Activated effector memory CD4-positive, alpha-beta T cell treated with anti-CD3 and anti-CD28 coated beads, Interleukin-2, amount 50 U/mL, for 16 hours (primary cell): ENCODE data around the gene ADARB2.

Source experiments
- DNase-seq: peaks from one replicate; pipeline ENCODE4 v3.0.0-alpha.2; 2020

ADARB2 gene

DNA sequence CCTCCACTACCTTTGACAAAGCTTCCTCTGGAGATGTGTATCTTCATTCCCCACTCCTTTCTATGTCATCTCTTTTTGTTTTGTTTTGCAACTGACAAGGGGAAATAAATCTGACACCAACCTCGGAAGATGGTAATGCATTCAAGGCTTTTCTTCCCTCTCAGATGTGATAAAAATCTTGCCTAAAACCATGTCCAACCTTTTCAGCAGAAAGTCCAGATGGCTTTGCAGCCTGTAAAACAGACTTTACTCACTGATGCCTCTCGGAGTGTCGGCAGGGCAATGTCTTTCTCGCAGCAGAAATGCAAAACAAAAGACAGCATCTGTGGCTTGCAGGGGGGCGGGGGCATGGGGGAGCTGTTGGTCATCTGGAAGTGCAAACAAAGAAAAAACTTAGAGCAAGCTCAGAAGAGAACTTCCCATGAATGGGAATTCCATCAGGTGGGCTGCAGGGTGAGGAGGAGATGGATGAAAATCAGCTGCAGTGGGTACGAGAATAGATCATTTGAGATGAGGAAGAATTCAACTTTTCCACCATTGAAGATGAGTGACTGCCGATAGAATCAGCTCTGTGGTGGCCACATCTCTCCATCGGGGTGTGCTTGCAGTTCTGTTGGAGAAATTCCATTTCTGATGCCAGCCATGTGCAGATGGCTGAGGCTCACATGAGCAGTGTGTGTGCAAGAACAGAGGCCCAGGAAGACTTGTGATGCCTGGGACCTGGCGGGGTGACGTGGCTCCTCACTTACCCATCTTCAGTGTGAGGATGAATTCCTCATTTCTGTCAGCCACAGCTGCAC, 443.5 kb downstream of the ADARB2 start:
- DNase-seq, result peak; percentile 13

DNA sequence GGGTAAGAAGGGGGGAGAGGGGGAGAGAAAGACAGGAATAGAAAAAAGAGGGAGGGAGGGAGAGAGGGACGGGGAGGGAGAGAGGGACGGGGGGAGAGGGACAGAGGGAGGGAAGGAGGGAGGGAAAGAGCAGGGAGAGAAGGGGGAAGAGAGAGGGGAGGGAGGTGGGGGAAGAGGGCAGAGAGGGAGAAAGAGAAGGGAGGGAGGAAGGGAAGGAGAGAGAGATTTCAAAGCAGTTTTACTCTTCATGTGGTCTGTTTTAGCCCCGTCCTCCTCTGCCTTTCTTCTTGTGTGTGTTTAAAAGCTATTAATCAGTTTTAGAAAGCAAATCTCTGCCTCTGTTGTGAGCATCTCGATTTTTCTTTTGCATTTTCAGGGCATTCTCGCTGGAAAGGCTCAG, 444.2 kb downstream of the ADARB2 start:
- DNase-seq, result no peak

DNA sequence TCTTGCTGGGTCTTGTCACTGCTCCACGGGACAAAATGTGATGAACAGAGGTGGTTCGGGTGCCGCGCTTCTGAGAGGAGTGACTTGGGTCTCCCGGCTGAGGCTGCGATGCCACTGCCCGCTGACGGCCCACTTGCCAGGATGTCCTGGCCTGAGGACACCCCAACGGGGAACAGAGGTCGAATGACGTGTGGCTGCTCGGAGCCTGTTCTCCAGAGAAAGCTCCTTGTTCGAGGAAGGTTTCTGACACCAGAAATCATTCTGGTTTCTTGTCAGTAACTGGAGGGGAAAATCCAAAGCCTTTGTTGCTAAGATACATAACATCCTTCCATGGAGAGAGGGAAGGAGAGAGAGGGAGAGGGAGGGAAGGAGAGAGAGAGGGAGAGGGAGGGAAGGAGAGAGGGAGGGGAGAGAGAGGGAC, 444.7 kb downstream of the ADARB2 start:
- DNase-seq, result no peak

DNA sequence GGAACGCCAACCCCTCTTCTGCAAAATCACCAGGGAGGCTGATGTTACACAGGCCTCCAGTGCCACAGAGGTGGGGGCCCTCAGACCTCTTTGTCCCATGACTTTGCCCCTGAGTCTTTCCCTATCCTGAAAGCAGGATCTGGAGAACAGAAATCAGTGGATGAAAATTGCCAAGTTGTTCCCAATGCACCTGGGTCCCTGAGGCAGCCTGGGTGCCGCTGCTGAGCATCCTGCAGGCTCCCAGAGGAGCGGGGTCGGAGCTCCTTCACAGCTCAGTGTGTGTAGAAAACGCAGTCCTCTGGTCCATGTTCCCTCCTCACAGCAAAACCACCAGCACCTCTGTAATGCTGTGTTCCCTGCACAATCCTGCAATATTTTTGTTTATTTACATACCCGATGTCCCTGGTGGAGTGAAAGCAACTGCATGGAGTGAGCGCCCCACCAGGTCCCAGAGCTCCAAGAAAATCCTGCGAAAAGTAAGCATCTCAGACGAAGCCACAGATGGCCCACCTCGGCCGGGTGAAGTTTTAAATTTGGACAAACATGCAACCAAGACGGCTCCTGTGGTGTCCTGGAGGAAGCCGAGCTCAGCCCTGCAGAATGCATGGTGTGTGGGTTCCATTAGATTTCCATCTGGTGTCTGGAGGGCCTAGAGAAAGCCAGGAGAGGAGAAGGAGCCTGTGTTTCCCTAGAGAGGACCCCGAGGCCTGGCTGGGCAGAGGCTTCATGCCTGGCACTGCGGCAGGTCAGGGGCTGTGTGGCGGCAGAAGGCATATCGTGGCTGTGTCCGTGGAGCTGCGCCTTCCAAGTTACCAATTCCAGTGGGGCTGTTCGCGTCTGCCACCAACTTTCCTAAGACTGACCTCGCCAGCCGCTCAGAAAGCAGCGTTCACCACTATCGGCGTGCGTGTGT, 445.9 kb downstream of the ADARB2 start:
- no peak for DNase-seq

DNA sequence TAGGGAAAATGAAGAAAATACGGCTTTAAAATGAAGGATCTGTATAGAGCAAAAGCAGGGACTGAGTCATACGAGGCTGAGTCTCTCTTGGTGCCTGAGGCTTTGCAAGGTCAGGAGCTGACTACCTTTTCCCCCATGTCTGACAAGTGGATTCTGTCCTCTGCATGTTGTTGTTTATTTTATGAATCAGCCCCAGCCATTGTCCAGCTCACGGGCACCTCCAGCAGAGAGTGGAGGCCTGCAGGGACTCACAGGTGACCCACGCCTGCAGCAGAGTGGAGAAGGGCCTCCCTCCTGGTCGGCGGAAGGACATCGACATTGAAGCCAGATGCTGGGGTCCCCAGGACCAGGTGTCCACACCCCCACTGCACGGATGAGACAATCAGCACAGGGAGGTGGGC, 447.3 kb downstream of the ADARB2 start:
- DNase-seq, result no peak

DNA sequence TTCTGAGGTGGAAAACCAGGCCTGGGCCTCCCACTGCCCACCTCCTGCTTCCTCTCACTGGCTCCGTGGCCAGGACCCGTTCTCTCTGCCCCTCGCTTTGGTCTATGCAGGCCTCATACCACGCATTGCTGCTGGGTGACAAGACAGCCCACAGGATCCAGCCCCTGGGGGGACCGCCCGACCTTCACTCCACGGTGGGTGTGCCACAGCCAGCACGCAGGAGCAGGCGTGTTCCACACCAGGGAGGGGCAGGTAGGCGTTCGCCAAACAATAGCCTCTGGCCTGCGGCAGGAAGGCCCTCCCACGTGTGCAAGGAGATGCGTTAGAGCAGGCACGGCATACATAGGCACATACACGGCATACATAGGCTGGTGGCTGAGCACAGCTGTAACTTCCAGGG, 447.7 kb downstream of the ADARB2 start:
- DNase-seq, result no peak

DNA sequence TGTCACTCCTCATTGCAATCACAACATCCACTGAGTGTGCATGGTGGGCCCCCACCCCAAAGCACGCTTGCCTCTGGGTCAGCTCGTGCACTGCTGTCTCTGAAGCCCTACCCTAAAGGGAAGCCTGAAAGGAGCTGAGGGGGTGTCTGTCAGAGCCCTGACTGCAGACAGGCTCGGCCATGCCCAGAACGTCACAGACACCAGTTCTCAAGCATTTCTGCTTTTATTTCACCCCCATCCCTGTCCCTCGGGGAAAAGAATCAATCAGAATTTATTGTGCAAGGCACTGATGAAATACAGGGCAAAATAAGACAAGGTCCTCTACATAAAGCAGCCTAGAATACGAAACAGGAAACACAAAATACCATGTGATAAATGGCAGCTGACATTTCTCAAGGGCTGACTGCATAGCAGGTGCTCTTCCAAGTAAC, 449.3 kb downstream of the ADARB2 start:
- DNase-seq, result no peak

DNA sequence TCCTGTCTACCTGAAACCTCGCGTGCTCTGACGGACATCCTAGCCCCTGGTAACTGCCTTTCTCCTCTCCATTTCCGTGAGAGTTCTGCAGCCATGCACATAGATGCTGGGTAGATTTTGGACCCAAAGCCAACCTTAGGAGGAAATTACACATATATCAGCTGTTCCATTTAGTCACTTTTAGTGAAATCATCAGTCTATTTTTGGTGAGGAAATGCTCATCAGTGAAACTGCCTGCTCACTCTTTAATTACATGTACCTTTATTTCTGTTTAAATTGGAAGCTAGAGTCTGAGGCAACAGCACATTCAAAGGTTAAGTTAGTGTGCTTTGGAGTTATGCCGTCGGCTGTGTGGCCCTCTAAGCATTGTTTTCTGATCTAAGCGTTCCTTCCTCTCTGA, 449.8 kb downstream of the ADARB2 start:
- no peak for DNase-seq

DNA sequence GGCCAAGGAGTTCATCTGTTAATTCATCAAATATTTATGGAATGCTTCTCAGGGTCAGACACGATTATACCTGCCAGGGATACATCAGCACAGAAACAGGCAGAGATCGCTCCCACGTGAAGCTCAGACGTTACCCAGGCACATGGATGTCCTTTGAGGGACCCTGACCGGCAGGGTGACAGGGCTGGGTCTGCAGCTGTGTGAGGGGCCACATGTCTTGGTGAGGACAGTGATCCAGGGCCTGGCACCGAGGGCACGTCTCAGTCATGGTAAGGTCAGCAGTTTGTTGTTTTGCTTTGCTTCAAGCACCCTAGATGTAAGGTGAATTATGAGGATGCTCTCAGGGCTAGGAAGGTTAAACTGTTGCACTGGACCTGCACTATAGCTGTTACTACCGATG, 453.2 kb downstream of the ADARB2 start:
- DNase-seq, result no peak

DNA sequence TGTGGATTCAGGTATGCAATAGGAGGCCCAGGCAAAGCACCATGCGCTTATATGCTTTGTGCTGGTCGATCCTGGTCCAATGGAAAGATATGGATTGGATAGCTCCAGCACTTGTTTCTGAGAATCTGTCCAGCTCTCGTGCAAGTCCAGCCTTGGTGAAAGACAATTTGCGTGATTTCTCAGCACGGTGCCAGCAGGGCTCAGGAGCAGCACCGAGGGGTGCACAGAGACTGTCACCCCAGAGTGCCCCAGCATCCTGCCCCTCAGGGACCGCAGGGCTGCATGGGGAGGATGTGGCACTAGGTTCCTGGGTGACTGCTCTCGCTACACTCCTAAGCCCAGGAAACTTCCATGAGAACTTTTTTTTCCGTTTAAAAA, 455.9 kb downstream of the ADARB2 start:
- no peak for DNase-seq

DNA sequence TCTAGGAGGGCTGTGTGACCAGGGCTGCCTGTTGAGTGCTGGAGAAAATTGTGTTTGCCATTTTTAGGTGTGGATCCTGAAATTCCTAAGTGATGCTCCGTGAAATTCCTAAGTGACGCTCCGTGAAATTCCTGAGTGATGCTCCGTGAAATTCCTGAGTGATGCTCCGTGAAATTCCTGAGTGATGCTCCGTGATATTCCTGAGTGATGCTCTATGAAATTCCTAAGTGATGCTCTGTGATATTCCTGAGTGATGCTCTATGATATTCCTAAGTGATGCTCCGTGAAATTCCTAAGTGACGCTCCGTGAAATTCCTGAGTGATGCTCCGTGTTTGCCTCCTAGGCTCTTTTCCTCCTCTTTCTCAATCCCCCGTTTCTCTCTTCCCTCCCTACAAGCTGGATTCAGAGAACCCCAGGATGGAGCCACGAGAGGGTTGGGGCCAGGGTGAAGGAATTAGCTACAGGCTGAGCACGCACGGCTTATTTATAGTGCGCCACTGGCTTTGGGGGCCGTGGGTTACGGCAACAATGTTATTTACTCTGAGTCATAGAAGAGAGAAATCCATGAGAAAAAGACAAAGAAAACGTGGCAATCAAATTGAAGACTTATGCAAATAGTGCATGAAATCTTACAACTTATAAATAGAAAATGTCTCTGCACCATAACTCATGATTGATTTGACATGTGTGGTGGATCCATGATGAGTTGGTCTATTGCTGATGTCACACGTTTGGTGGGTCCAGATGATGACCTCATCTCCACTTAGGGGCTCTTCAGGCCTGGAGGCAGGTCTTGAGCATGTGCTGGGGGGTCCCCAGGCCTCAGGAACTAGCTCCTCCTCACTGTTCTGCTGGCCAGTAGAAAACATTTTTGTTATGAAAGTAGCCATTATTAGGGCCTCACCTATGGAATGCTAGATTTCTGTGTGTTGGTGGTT, 456.6 kb downstream of the ADARB2 start:
- DNase-seq, result no peak

DNA sequence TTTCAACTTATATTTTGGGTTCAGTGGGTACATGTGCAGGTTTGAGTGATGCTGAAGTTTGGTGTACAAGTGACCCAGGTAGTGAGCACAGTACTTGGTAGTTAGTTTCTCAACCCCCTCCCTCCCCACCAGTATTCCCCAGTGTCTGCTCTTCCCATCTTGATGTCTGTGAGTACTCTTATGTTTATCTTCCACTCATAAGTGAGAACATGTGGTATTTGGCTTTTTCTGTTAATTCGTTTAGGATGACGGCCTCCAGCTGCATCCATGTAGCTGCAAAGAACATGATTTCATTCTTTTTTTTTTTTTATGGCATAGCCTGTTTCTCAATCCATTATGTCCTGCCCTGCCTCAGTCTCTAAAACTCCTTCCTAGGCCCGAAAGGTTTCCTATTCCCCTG, 459.0 kb downstream of the ADARB2 start:
- no peak for DNase-seq

DNA sequence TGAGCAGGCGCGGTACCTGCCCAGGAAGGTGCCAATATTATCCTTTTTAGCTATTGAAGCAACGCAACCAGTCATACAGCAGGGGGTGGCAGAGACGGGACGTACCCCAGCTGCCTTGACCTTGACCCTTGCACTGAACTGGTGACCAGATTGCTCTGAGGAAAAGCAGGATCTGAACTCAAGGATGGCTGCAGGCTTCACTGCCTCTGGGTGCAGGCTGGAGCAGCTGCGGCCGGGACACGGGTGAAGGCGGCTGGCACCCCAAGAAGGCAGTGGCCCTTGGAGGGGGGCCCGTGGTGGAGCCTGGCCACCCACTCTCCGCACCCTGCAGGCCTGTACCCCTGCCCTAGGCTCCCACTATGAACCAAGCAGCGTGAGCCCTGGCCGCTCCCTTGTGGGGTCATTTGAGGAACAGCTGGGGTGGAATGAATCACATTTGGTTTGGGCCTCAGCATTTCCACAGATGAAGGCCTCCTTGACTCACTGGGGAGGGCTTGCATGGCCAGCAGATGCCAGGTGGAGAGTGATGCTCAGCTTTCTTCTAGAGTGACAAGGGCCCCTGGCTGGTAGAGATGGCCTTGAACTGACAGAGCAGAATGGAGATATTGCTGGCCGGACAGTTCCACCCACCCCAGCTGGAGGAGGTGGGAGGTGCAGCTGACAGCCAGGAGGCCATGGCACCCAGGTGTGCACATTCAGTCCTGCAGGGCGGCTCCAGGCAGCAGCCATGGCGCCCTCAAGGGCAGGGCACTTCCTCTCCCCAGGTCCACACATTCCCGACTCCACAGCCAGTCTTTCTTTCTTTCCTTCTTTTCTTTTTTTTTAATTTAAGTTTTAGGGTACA, 462.4 kb downstream of the ADARB2 start:
- DNase-seq, result no peak

DNA sequence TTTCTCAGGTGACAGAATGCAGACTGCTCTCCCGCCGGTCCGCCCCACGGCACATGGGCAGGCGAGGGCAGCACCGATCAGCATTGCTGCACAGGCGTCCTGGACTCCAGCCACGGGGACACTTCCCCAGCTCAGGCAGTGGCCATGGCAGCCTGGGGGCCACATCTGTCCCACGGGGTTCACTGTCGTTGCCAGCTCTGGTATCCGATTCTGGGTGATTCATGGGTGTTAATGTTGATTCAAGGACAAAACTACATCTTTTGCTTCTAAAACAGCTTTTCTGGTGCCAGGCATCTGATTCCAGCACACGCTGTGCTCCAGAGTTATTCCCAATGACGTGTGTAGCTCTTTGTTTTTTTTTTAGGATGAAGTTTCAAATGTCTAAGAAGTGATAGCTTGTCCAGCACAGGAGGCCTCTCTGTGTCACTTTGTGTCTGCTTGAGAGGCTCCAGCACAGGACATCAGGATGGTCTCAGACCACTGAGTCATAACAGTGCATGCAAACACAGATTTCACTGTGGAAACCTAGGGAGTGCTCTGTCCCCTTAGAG, 463.1 kb downstream of the ADARB2 start:
- no peak for DNase-seq

DNA sequence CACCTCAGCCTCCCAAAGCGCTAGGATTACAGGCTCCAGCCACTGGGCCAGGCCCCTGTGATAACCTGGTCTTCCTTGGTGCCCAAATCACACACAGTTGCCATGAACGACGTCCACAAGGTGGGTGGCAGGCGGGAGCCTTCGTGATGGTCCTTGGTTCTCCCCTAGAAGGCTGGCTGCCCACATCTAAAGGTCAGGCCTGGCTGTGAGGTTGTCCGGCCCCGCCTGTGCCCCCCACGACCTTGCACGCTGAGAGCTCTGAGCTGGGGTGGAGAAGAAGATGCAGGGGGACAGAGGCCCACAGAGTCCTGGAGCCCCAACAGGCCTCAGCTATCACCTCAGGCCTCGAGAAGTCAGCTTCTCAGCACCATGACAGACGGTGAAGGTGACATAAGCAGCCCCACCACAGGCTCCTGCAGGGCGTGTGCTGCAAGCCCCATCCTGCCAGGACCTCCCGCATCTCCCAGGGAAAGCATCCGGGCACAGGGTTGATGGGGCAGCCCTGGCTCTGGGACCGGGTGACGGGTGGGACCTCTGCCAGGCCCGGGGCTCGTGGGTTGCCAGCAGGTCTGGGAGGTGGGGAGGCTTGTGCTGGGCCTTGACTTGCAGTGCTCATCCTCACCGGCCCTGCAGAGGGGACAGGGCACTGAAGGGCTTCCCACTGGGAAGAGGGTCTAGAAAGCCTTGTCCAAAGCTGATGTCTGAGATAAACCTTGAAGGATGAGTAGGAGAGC, 463.8 kb downstream of the ADARB2 start:
- DNase-seq, result no peak

DNA sequence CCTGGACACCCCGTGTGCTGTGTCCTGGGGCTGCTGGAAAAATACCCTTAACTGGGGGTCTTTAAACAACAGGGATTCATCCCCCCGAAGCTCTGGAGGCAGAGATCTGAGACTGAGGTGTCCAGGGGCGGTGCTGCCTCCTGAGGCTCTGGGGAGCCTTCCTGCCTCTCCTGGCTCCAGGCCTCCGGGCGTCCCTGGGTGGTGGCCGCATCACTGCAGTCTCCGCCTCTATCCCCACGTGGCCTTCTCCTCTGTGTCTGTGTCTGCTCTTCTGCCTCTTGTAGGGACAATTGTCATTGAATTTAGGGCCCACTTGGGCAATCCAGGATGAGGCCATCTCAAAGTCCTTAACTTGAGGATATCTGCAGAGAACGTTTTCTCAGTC, 464.6 kb downstream of the ADARB2 start:
- no peak for DNase-seq

DNA sequence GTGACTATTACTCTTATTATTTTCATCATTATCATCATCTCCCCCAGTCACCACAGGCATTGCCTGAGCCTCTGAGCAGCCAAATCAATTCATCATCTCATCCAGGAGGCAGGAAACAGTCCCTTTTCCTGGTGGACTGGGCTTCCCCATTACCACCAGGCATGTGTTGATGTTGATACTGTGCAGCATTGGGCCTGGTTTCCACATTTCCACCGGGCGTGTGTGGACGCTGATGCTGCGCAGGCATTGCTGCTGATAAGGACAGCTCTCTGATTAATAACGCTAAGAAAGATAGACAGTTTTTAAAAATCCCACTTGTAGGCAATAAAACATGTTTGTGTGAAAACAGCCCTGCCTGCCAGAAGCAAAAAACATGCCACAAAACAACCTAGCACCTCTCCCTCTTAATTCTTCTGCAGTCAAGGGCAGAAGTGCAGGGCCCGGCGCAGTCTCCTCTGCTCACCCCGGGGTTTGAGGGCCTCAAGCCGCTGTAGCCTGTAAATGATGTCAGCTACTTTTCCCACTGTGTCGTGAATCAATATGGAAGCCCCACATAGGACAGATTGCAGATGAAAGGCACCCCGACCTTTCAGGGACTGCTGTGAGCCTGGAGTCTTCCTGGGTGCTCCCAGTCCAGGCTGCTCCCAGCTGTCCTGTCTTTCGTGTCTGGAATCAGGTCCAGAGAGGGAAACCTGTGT, 465.1 kb downstream of the ADARB2 start:
- no peak for DNase-seq

DNA sequence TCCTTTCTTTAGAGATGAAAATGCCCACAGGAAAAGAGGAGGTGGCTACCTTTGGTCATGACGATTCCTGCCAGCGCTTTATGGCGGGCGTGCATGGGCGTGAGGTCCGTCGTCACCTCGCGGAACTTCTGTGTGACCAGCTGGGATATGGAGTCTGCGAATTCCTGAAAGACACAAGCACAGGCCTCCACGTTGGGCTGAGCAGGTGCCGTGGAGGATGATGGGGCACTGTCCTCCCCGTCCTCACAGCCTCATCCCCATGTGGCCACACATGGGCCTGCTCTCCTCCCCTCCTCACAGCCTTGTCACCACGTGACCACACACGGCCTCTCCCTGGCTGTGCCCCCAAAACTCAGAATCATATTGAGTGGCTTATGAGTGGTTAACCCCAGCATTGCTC, 466.4 kb downstream of the ADARB2 start:
- DNase-seq, result no peak

DNA sequence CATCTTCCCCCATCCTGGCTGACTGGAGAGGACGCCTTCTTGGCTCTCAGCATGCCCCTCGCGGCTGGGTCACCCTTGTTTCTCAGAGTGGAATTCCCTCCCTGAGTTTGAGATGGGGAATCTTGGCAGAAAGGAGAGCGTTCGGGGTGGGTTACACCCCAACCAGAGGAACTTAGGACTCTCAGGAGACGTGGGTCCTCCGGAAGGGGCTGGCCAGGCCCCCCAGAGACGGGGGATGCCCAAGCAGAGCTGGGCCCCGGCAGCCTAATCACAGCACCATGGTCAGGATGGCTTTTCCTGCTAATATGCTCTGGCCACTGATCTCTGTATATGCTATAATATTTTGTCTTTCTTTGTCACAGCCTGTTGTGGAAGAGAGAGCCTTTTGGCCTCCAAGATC, 466.8 kb downstream of the ADARB2 start:
- DNase-seq, result no peak

DNA sequence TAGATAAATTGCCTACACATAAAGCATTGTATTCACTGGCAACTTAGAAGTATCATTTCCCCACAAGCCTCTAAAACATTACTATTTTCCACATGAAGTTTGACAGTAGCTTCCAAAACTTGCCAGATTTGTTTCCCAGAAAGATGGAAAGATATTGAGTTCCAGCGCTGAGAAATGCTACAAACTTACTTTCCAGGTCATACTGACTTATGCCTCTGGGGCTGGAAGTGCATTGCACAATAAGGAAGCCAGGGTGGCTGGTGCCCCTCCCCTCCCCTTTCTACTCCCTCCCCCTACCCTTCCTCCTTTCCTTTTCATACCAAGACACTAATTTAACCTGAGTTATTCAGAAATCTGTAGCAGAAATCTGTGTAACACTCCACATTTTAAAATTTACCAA, 468.5 kb downstream of the ADARB2 start:
- no peak for DNase-seq
